GM12892 (cell line): Measurements from ENCODE around the gene TP73.

Experiments used
- POLR2AphosphoS5 ChIP-seq: IDR thresholded peaks from 2 replicates; pipeline ENCODE4 v1.6.1; 2011; ENCODE audit warnings: low read depth, low read length, control low read depth
- TAF1 ChIP-seq: IDR thresholded peaks from 2 replicates; pipeline ENCODE4 v1.6.1; 2011; ENCODE audit warnings: low read depth, mild to moderate bottlenecking, control low read depth, low read length, borderline replicate concordance

DNA sequence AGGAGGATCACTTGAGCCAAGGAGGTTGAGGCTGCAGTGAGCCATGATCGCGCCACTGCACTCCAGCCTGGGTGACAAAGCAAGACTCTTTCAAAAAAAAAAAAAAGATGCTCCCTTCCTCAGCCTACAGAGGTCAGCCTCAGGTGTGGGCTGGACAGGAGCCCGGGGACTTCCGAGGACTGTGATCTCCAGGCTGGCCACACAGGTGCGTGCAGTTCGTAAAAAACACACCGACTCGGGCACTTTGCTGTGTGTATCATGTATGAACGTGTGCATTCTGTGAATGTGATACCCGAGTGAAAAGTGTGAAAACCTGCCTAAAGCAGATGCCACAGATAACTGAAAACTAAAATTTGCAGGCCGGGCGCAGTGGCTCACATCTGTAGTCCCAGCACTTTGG, 91.5 kb downstream of the TP73 start:
- TF ChIP-seq POLR2AphosphoS5 (no peak), TAF1 (no peak)
